SK-MEL-5 (cell line): ENCODE data around the gene HTRA3. TPM values are rescaled to one million over a fixed set of nuclear protein-coding genes. Genes with fewer than 3 reads are reported as not detected.

Experiments used
- DNase-seq: peaks from one replicate; pipeline ENCODE4 v3.0.0-alpha.2; 2016; ENCODE audit warnings: low read depth, low spot score
- in situ Hi-C: cut with HindIII; loops from 2 replicates; pipeline ENCODE4 v1.10.0; 2016; ENCODE audit warnings: low sequenced_read_pairs, high pct_unique_total_duplicates, low pct_unique_long_range_greater_than_20kb
- total RNA-seq: library from RNA; depleted of rRNA; stranded (reverse); fragments of >200 nt; shearing (Covaris generic); gene quantifications from 2 replicates; pipeline ENCODE4 v1.2.3, GENCODE V29; 2014

HTRA3 gene
- total RNA-seq, 1 experiment from 2014 or later, result not detected

- in situ Hi-C loops, result no loop called here
- DNase-seq, result no peak
Observed at GRCh38 chr4:8322794-8323704, 53.5 kb downstream of the HTRA3 start.

- in situ Hi-C loops, result no loop called here
- DNase-seq, result no peak
Observed at GRCh38 chr4:8323947-8324555, 54.5 kb downstream of the HTRA3 start.

- DNase-seq, result no peak
- in situ Hi-C loops, result no loop called here
Observed at GRCh38 chr4:8324640-8325239, 55.2 kb downstream of the HTRA3 start.

- in situ Hi-C loops, result no loop called here
- DNase-seq, result no peak
Observed at GRCh38 chr4:8325291-8325973, 55.9 kb downstream of the HTRA3 start.

- DNase-seq, result no peak
- in situ Hi-C loops, result no loop called here
Observed at GRCh38 chr4:8326206-8326605, 56.7 kb downstream of the HTRA3 start.

GRCh38 chr4:8328456-8328855, 58.9 kb downstream of the HTRA3 start:
- DNase-seq, result no peak
- in situ Hi-C loops, result no loop called here

- in situ Hi-C loops, result no loop called here
- DNase-seq, result no peak
Observed at GRCh38 chr4:8328866-8329559, 59.5 kb downstream of the HTRA3 start.

GRCh38 chr4:8329560-8329858, 60.0 kb downstream of the HTRA3 start:
- in situ Hi-C loops, result no loop called here
- DNase-seq, result no peak

GRCh38 chr4:8329859-8330761, 60.6 kb downstream of the HTRA3 start:
- DNase-seq, result no peak
- in situ Hi-C loops, result no loop called here

DNA sequence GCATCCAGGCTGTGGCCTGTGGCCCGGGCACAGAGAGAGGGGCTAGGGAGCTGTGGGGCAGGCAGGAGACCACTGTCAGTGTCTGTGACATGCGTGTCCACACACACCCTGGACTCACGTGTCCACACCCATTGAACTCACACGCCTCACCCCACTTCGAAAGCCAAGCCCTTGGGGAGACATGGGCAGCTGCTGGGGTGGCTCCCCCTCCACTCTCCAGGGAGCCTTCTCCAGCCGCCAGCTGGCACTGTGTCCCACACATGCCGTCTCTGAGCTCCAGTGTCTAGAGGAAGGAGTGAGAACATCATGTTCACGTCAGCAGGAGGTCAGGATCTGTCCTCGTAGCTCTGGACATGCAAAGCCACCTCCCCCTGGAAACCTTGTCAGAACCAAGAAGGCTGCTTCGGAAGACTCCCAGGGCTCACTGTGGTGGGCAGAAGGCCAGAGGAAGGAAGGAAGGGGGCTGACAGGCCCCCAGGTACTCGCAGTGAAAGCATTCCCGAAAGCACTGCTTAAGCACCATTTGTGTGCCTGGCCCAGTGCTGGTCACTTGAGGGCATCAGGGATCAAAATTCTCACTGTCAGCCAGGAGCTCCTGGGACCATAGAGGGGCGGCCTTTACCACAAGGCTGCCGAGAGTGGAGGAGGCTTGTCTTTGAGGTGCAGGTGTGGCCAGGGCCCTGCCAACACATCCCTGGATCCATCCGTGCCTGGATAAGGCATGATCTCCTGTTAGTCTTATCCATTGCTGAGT, 61.4 kb downstream of the HTRA3 start:
- in situ Hi-C loops, result no loop called here

DNA sequence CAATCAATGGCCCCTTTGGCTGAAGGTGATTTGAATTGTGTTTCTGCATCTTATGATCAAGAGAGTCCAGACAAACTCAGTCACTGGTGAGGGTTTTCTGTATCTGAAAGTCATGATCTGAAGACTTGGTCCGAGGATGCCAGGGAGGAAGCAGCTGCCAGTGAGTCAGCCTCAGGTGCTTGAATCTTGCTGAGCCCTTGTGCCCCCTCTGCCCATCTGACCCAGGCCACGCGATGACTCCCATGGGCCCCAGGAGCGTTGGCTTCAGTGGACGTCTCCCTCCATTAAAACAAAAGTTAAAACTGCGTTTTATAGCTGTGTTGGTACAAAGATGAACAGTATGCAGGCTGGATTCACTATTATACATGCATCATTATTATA, 62.0 kb downstream of the HTRA3 start:
- in situ Hi-C loops, result no loop called here

More for the DNA sequence above, 61.4 kb downstream of the HTRA3 start:
- DNase-seq, result no peak

GRCh38 chr4:8332038-8332857, 62.7 kb downstream of the HTRA3 start:
- DNase-seq, result no peak
- in situ Hi-C loops, result no loop called here

More for the DNA sequence above, 62.0 kb downstream of the HTRA3 start:
- DNase-seq, result peak; percentile 40

- in situ Hi-C loops, result no loop called here
- no peak for DNase-seq
Observed at GRCh38 chr4:8332891-8333331, 63.4 kb downstream of the HTRA3 start.

- DNase-seq, result no peak
- in situ Hi-C loops, result no loop called here
Observed at GRCh38 chr4:8333726-8334460, 64.3 kb downstream of the HTRA3 start.
